SJCRH30 (cell line): ENCODE results near the gene OTOS. TPM values are rescaled to one million over a fixed set of nuclear protein-coding genes. Genes with fewer than 3 reads are reported as not detected.
A peak's percentile ranks its signal among the peaks of the same experiment; 100 is the strongest.

Source experiments
- DNase-seq, 2 experiments: peaks; one replicate each; pipeline ENCODE4 v3.0.0-alpha.2; 2015 to 2020
- H3K27ac ChIP-seq: fragments of 250-450 bp; sonication (Bioruptor Pico); 2 replicates; pipeline ENCODE4 v1.5.1; 2020; ENCODE audit warnings: mild to moderate bottlenecking, moderate library complexity
- H3K27me3 ChIP-seq: fragments of 250-450 bp; sonication (Bioruptor Pico); 2 replicates; pipeline ENCODE4 v1.5.1; 2020; ENCODE audit warnings: mild to moderate bottlenecking, moderate library complexity
- H3K36me3 ChIP-seq: fragments of 250-450 bp; sonication (Bioruptor Pico); 2 replicates; pipeline ENCODE4 v1.5.1; 2020; ENCODE audit warnings: mild to moderate bottlenecking, moderate library complexity
- H3K4me1 ChIP-seq: fragments of 250-450 bp; sonication (Bioruptor Pico); 2 replicates; pipeline ENCODE4 v1.5.1; 2020; ENCODE audit warnings: mild to moderate bottlenecking, moderate library complexity
- H3K4me3 ChIP-seq: fragments of 250-450 bp; sonication (Bioruptor Pico); 2 replicates; pipeline ENCODE4 v1.5.1; 2020; ENCODE audit warnings: mild to moderate bottlenecking, moderate library complexity
- H3K9me3 ChIP-seq: fragments of 250-450 bp; sonication (Bioruptor Pico); replicated peaks from 2 replicates; pipeline ENCODE4 v1.5.1; 2020; ENCODE audit warnings: mild to moderate bottlenecking, moderate library complexity
- total RNA-seq: library from RNA; depleted of rRNA; stranded (reverse); fragments of >200 nt; shearing (Covaris generic); gene quantifications from 2 replicates; pipeline ENCODE4 v1.2.3, GENCODE V29; 2014; rRNA removed

The OTOS gene
- total RNA-seq, result 0.73 TPM in 1 of 2 replicates, not detected in the other

GRCh38 chr2:240140511-240140910 is at the start of gene OTOS:
OTOS (minus strand) TSS chr2:240140658; CDS start chr2:240140326, 332 bp downstream.
- no peak within 1 kb of the TSS for H3K27ac ChIP-seq
- peaks cover 31% of the 10 kb centered on the region for H3K27me3 ChIP-seq
- H3K9me3 ChIP-seq, result no peaks in the 10 kb centered on the region

GRCh38 chr2:240189686-240190085 is 49.2 kb upstream of the OTOS start:
- Histone ChIP-seq H3K27ac (no peak overlapping the region), H3K36me3 (no peaks in the 10 kb centered on the region), H3K27me3 (no peaks in the 10 kb centered on the region), H3K4me1 (peaks cover 1% of the 10 kb centered on the region; the same call in 1 of the 2 replicates), H3K4me3 (no peak overlapping the region), H3K9me3 (peaks cover 8% of the 10 kb centered on the region; the same call in 1 of the 2 replicates)
- DNase-seq, result peak; percentile 42 to 49

More at GRCh38 chr2:240140511-240140910, at the start of gene OTOS:
- Histone ChIP-seq H3K4me1 (peaks cover 5% of the 10 kb centered on the region; the same call in 1 of the 2 replicates), H3K36me3 (no peaks in the 10 kb centered on the region), H3K4me3 (no peak within 1 kb of the TSS)
- no peak for DNase-seq

- no peak for DNase-seq
- Histone ChIP-seq H3K36me3 (no peaks in the 10 kb centered on the region), H3K9me3 (peaks cover 8% of the 10 kb centered on the region; the same call in 1 of the 2 replicates), H3K4me3 (no peak overlapping the region), H3K27ac (no peak overlapping the region), H3K4me1 (no peaks in the 10 kb centered on the region; the same call in 1 of the 2 replicates), H3K27me3 (no peaks in the 10 kb centered on the region; the same call in 1 of the 2 replicates)
Measured at GRCh38 chr2:240187989-240188590, 47.6 kb upstream of the OTOS start.

- peaks cover 8% of the 10 kb centered on the region; the same call in 1 of the 2 replicates for H3K9me3 ChIP-seq
- H3K27ac ChIP-seq, result no peak overlapping the region
- H3K27me3 ChIP-seq, result no peaks in the 10 kb centered on the region; the same call in 1 of the 2 replicates
- no peaks in the 10 kb centered on the region; the same call in 1 of the 2 replicates for H3K4me1 ChIP-seq
- no peak for DNase-seq
- no peaks in the 10 kb centered on the region for H3K36me3 ChIP-seq
- H3K4me3 ChIP-seq, result no peak overlapping the region
Measured at GRCh38 chr2:240186191-240186725, 45.8 kb upstream of the OTOS start.

GRCh38 chr2:240184656-240185055 is 44.2 kb upstream of the OTOS start:
- no peaks in the 10 kb centered on the region for H3K36me3 ChIP-seq
- H3K27me3 ChIP-seq, result no peaks in the 10 kb centered on the region; the same call in 1 of the 2 replicates
- H3K4me1 ChIP-seq, result peaks cover 3% of the 10 kb centered on the region; the same call in 1 of the 2 replicates
- no peak overlapping the region for H3K27ac ChIP-seq
- H3K4me3 ChIP-seq, result no peak overlapping the region
- H3K9me3 ChIP-seq, result peaks cover 8% of the 10 kb centered on the region; the same call in 1 of the 2 replicates
- no peak for DNase-seq

- peaks cover 8% of the 10 kb centered on the region; the same call in 1 of the 2 replicates for H3K9me3 ChIP-seq
- no peaks in the 10 kb centered on the region for H3K36me3 ChIP-seq
- no peak overlapping the region for H3K27ac ChIP-seq
- H3K27me3 ChIP-seq, result no peaks in the 10 kb centered on the region; the same call in 1 of the 2 replicates
- DNase-seq, result no peak
- peaks cover 3% of the 10 kb centered on the region; the same call in 1 of the 2 replicates for H3K4me1 ChIP-seq
- H3K4me3 ChIP-seq, result no peak overlapping the region
Measured at GRCh38 chr2:240183875-240184590, 43.6 kb upstream of the OTOS start.

- no peak for DNase-seq
- peaks cover under 1% of the 10 kb centered on the region for H3K27me3 ChIP-seq
- no peaks in the 10 kb centered on the region for H3K36me3 ChIP-seq
- peaks cover 3% of the 10 kb centered on the region; the same call in 1 of the 2 replicates for H3K9me3 ChIP-seq
- H3K4me1 ChIP-seq, result peaks cover 3% of the 10 kb centered on the region; the same call in 1 of the 2 replicates
- H3K27ac ChIP-seq, result no peak overlapping the region
- H3K4me3 ChIP-seq, result no peak overlapping the region
Measured at GRCh38 chr2:240183006-240183874, 42.8 kb upstream of the OTOS start.

- Histone ChIP-seq H3K4me3 (no peak overlapping the region), H3K27me3 (peaks cover 7% of the 10 kb centered on the region), H3K9me3 (no peaks in the 10 kb centered on the region), H3K4me1 (peaks cover 3% of the 10 kb centered on the region; the same call in 1 of the 2 replicates), H3K36me3 (no peaks in the 10 kb centered on the region), H3K27ac (no peak overlapping the region)
- DNase-seq, result no peak
Measured at GRCh38 chr2:240182476-240182875, 42.0 kb upstream of the OTOS start.

- Histone ChIP-seq H3K4me3 (no peak overlapping the region), H3K36me3 (no peaks in the 10 kb centered on the region), H3K27ac (no peak overlapping the region), H3K4me1 (peaks cover 3% of the 10 kb centered on the region; the same call in 1 of the 2 replicates), H3K27me3 (peaks cover 7% of the 10 kb centered on the region), H3K9me3 (no peaks in the 10 kb centered on the region)
- DNase-seq, result no peak
Measured at GRCh38 chr2:240182001-240182400, 41.5 kb upstream of the OTOS start.

GRCh38 chr2:240179941-240180666 is 39.6 kb upstream of the OTOS start:
- H3K9me3 ChIP-seq, result no peaks in the 10 kb centered on the region
- no peak overlapping the region for H3K27ac ChIP-seq
- no peaks in the 10 kb centered on the region for H3K36me3 ChIP-seq
- H3K4me1 ChIP-seq, result peaks cover 3% of the 10 kb centered on the region; the same call in 1 of the 2 replicates
- DNase-seq, result peak; percentile 64 to 73
- H3K27me3 ChIP-seq, result peaks cover 7% of the 10 kb centered on the region
- H3K4me3 ChIP-seq, result no peak overlapping the region

- Histone ChIP-seq H3K27ac (no peak overlapping the region), H3K36me3 (no peaks in the 10 kb centered on the region), H3K27me3 (peaks cover 7% of the 10 kb centered on the region), H3K4me1 (peaks cover 3% of the 10 kb centered on the region; the same call in 1 of the 2 replicates), H3K4me3 (no peak overlapping the region), H3K9me3 (no peaks in the 10 kb centered on the region)
- DNase-seq, result no peak
Measured at GRCh38 chr2:240179186-240179815, 38.8 kb upstream of the OTOS start.

- Histone ChIP-seq H3K4me3 (no peak overlapping the region), H3K4me1 (peaks cover 3% of the 10 kb centered on the region; the same call in 1 of the 2 replicates), H3K27me3 (peaks cover 7% of the 10 kb centered on the region), H3K36me3 (no peaks in the 10 kb centered on the region), H3K27ac (no peak overlapping the region), H3K9me3 (no peaks in the 10 kb centered on the region)
- DNase-seq, result no peak
Measured at GRCh38 chr2:240178564-240178963, 38.1 kb upstream of the OTOS start.

- H3K4me3 ChIP-seq, result no peak overlapping the region
- no peaks in the 10 kb centered on the region for H3K36me3 ChIP-seq
- DNase-seq, result no peak
- H3K4me1 ChIP-seq, result peaks cover 12% of the 10 kb centered on the region
- peaks cover 7% of the 10 kb centered on the region for H3K27me3 ChIP-seq
- H3K27ac ChIP-seq, result no peak overlapping the region
- H3K9me3 ChIP-seq, result no peaks in the 10 kb centered on the region; the same call in 1 of the 2 replicates
Measured at GRCh38 chr2:240174496-240174895, 34.0 kb upstream of the OTOS start.
